B cell (primary cell): ENCODE data around the gene FMNL1. TPM values are rescaled to one million over a fixed set of nuclear protein-coding genes. Genes with fewer than 3 reads are reported as not detected.

Experiments
- ATAC-seq: fragments of 200-7000 bp; cut with Tn5 transposase; one replicate; pipeline ENCODE4 v1.10.0; 2021; ENCODE audit warnings: low read depth, mild to moderate bottlenecking, moderate number of reproducible peaks, moderate library complexity
- CTCF ChIA-PET: fragments of 350-600 bp; sonication (Branson Sonifier 250); formaldehyde crosslinking; loops from one replicate; lab custom pipeline; 2021; ENCODE audit warnings: antibody characterized with exemption, inconsistent platforms; lab: Charles Lee
- POLR2A ChIA-PET: fragments of 350-600 bp; sonication (Branson Sonifier 250); formaldehyde crosslinking; loops from one replicate; lab custom pipeline; 2021; ENCODE audit warnings: antibody characterized with exemption; lab: Charles Lee
- DNase-seq: peaks from one replicate; pipeline ENCODE4 v3.0.0; 2013
- H2AFZ ChIP-seq: 2 replicates; pipeline ENCODE4 v1.6.1; 2012; ENCODE audit warnings: mild to moderate bottlenecking, low read depth, low read length; ENCODE audit not compliant: insufficient read depth, poor library complexity, severe bottlenecking
- H3K27ac ChIP-seq, 2 donors: 1 replicate in 1 of 2; 2 replicates in 1 of 2; pipeline ENCODE4 v1.5.1; 2012 to 2013; ENCODE audit warnings: low read length in 2 of 2, mild to moderate bottlenecking in 2 of 2, moderate library complexity in 1 of 2
- H3K27me3 ChIP-seq, 4 experiments: fragments of 200-600 bp in 1 of 4; sonication (generic) in 1 of 4; replicated peaks in 1 of 4; 1 replicate in 2 of 4; 2 replicates in 2 of 4; pipeline versions ENCODE4 v1.6.1 to v1.7.0; 2013 to 2016; ENCODE audit warnings: low read length in 3 of 4, mild to moderate bottlenecking in 2 of 4, mixed read lengths in 1 of 4, moderate library complexity in 1 of 4; ENCODE audit not compliant: insufficient read depth in 4 of 4, control insufficient read depth in 3 of 4; ENCODE audit errors: control extremely low read depth in 1 of 4
- H3K36me3 ChIP-seq, 2 experiments: replicated peaks in 1 of 2; 1 replicate in 1 of 2; 2 replicates in 1 of 2; pipeline versions ENCODE4 v1.6.1 to v1.7.1; 2013; ENCODE audit warnings: low read length in 1 of 2; ENCODE audit not compliant: insufficient read depth in 2 of 2, control insufficient read depth in 1 of 2; ENCODE audit errors: control extremely low read depth in 1 of 2, extremely low read depth in 1 of 2
- H3K4me1 ChIP-seq, 2 donors: fragments of 200-600 bp in 1 of 2; sonication (generic) in 1 of 2; 1 replicate in 1 of 2; 2 replicates in 1 of 2; pipeline versions ENCODE4 v1.5.1 to v1.6.1; 2013 to 2017; ENCODE audit warnings: low read length in 2 of 2; ENCODE audit not compliant: control insufficient read depth in 2 of 2, insufficient read depth in 2 of 2
- H3K4me2 ChIP-seq: replicated peaks from 2 replicates; pipeline ENCODE3; 2012; ENCODE audit warnings: mild to moderate bottlenecking, low read depth, low read length; ENCODE audit not compliant: poor library complexity, severe bottlenecking
- H3K4me3 ChIP-seq, 5 experiments: fragments of 200-600 bp in 1 of 5; sonication (generic) in 1 of 5; 1 replicate in 3 of 5; 2 replicates in 2 of 5; pipeline versions ENCODE4 v1.5.1 to v1.7.0; 2011 to 2016; ENCODE audit warnings: low read length in 4 of 5, mild to moderate bottlenecking in 4 of 5, low read depth in 2 of 5, control low read depth in 1 of 5, moderate library complexity in 1 of 5; ENCODE audit not compliant: insufficient read depth in 1 of 5; ENCODE audit errors: control extremely low read depth in 1 of 5, extremely low read depth in 1 of 5
- H3K79me2 ChIP-seq: fragments of 200-600 bp; sonication (generic); one replicate; pipeline ENCODE4 v1.6.0; 2016; ENCODE audit warnings: low read length; ENCODE audit not compliant: control insufficient read depth, insufficient read depth
- H3K9ac ChIP-seq: fragments of 200-600 bp; sonication (generic); 2 replicates; pipeline ENCODE4 v1.6.1; 2017; ENCODE audit warnings: mild to moderate bottlenecking, low read length, moderate library complexity
- H3K9me3 ChIP-seq, 3 donors: one replicate each; pipeline versions ENCODE4 v1.6.1 to v1.7.1; 2013; ENCODE audit warnings: low read length in 2 of 3; ENCODE audit not compliant: control insufficient read depth in 2 of 3, insufficient read depth in 1 of 3; ENCODE audit errors: control extremely low read depth in 1 of 3
- H4K20me1 ChIP-seq: 2 replicates; pipeline ENCODE4 v1.6.0; 2012; ENCODE audit warnings: mild to moderate bottlenecking, low read length; ENCODE audit not compliant: insufficient read depth, control insufficient read depth, poor library complexity, severe bottlenecking
- H3K27ac Mint-ChIP-seq: one replicate; pipeline ENCODE4 v1.8.0; 2021; ENCODE audit warnings: mixed read lengths
- H3K27me3 Mint-ChIP-seq: one replicate; pipeline ENCODE4 v1.8.0; 2021; ENCODE audit warnings: mixed read lengths
- H3K4me1 Mint-ChIP-seq: one replicate; pipeline ENCODE4 v1.8.0; 2021; ENCODE audit warnings: mixed read lengths
- H3K4me3 Mint-ChIP-seq: one replicate; pipeline ENCODE4 v1.8.0; 2021; ENCODE audit warnings: mixed read lengths
- H3K9me3 Mint-ChIP-seq: one replicate; pipeline ENCODE4 v1.8.0; 2022; ENCODE audit warnings: mixed read lengths; ENCODE audit not compliant: insufficient read depth
- CTCF ChIP-seq: fragments of 200-600 bp; IDR thresholded peaks from one replicate; pipeline ENCODE4 v1.8.0; 2022; ENCODE audit warnings: antibody characterized with exemption, mild to moderate bottlenecking
- EZH2 ChIP-seq: IDR thresholded peaks from 2 replicates; pipeline ENCODE4 v1.6.1; 2012; ENCODE audit warnings: borderline replicate concordance, low read depth, mild to moderate bottlenecking, moderate library complexity, low read length; ENCODE audit not compliant: insufficient read depth, poor library complexity, severe bottlenecking
- WGBS: methylation state at CpG from one replicate; pipeline ENCODE4 v1.1.5; 2013; ENCODE audit warnings: missing lambda C conversion rate; ENCODE audit not compliant: insufficient coverage; 5-methylcytosine and 5-hydroxymethylcytosine counted together
- intact Hi-C: fragments of 100-400 bp; cut with micrococcal nuclease; formaldehyde crosslinking; loops from one replicate; pipeline ENCODE4 v1.10.0; 2022
- polyA plus RNA-seq: library from polyadenylated mRNA; depleted of rRNA; stranded (reverse); fragments of >200 nt; gene quantifications from 2 replicates; pipeline ENCODE4 v1.2.3, GENCODE V29; 2012
- total RNA-seq, 2 donors: library from RNA; stranded (reverse); fragments of 120-200 nt in 1 of 2; gene quantifications; 1 replicate in 1 of 2; 2 replicates in 1 of 2; pipeline versions ENCODE4 v1.2.3 to v1.2.4, GENCODE V29; 2013 to 2022

The FMNL1 gene
- total and polyA plus RNA-seq, 2 donors (not counting 1 experiment from before 2014, with no cell fraction given) = 386 to 663 TPM

- Histone ChIP-seq H3K36me3 (peaks cover 3 to 84% of the 10 kb centered on the region in 2 experiments), H4K20me1 (peaks cover 69% of the 10 kb centered on the region), H3K9ac (no peak overlapping the region), H2AFZ (no peak overlapping the region), H3K4me2 (no peak overlapping the region), H3K4me3 (no peak overlapping the region), H3K79me2 (peaks cover 79% of the 10 kb centered on the region), H3K4me1 (peaks cover 41 to 46% of the 10 kb centered on the region in 2 donors), H3K27me3 (no peaks in the 10 kb centered on the region), H3K27ac (peak overlapping the region in 1 of 2 donors; percentile 32), H3K9me3 (no peaks in the 10 kb centered on the region)
- intact Hi-C loops = loop anchor here (2.0 kb wide), 1 partner anchor 17 kb away; no protein-coding TSS in a partner anchor
- POLR2A ChIA-PET = interaction anchor here (0.5 kb wide), 2 partner anchors 68 to 147 kb away, joined by 4 to 5 read pairs; no protein-coding TSS in a partner anchor
- CTCF ChIA-PET = interaction anchor here (0.7 to 2.9 kb wide), 6 partner anchors 12 to 96 kb away, joined by 3 to 14 read pairs (median 5); partner anchors contain the start of gene MAP3K14
- H3K4me3 Mint-ChIP-seq = no peak overlapping the region
- H3K27me3 Mint-ChIP-seq = no peaks in the 10 kb centered on the region
- H3K9me3 Mint-ChIP-seq = no peaks in the 10 kb centered on the region
- 95% methylated on average over 6 of the region's 15 CpGs for WGBS
- DNase-seq (no peak), ATAC-seq (no peak)
- peaks cover 42% of the 10 kb centered on the region for H3K4me1 Mint-ChIP-seq
- TF ChIP-seq EZH2 (no peak), CTCF (no peak)
- H3K27ac Mint-ChIP-seq = peak overlapping the region; percentile 26
These were observed 67.9 kb downstream of the FMNL1 start for GRCh38 chr17:45289301-45290268.
